DOHH2 (cell line): ENCODE results near the gene TANC1.

Source experiments
- H3F3A ChIP-seq: fragments of 200-600 bp; sonication (generic), shearing (Covaris generic); 2 replicates; pipeline ENCODE4 v1.6.0; 2016; ENCODE audit warnings: antibody characterized with exemption, mild to moderate bottlenecking; ENCODE audit not compliant: control insufficient read depth, insufficient read depth
- H3K27ac ChIP-seq: fragments of 200-600 bp; sonication (generic); 2 replicates; pipeline ENCODE4 v1.5.1; 2014; ENCODE audit warnings: low read depth, mild to moderate bottlenecking, low read length, moderate library complexity
- H3K27me3 ChIP-seq: fragments of 200-600 bp; sonication (generic); 2 replicates; pipeline ENCODE4 v1.6.1; 2014; ENCODE audit warnings: mild to moderate bottlenecking, low read length, mixed read lengths; ENCODE audit not compliant: control insufficient read depth
- H3K36me3 ChIP-seq: fragments of 200-600 bp; sonication (generic); 2 replicates; pipeline ENCODE4 v1.6.1; 2014; ENCODE audit warnings: mild to moderate bottlenecking, low read length, moderate library complexity, mixed read lengths; ENCODE audit not compliant: control insufficient read depth
- H3K4me1 ChIP-seq: fragments of 200-600 bp; sonication (generic); 2 replicates; pipeline ENCODE4 v1.6.1; 2014; ENCODE audit warnings: mild to moderate bottlenecking, low read length, mixed read lengths; ENCODE audit not compliant: control insufficient read depth
- H3K4me2 ChIP-seq: fragments of 200-600 bp; sonication (generic); 2 replicates; pipeline ENCODE4 v1.6.0; 2014; ENCODE audit warnings: mild to moderate bottlenecking, low read length, moderate library complexity
- H3K4me3 ChIP-seq: fragments of 200-600 bp; sonication (generic); 2 replicates; pipeline ENCODE4 v1.5.1; 2014; ENCODE audit warnings: mild to moderate bottlenecking, low read length, mixed read lengths
- H3K79me2 ChIP-seq: fragments of 200-600 bp; sonication (generic); 2 replicates; pipeline ENCODE4 v1.6.1; 2014; ENCODE audit warnings: mild to moderate bottlenecking, low read length, mixed read lengths; ENCODE audit not compliant: control insufficient read depth
- H3K9me2 ChIP-seq: fragments of 200-600 bp; sonication (generic); replicated peaks from 2 replicates; pipeline ENCODE4 v1.6.1; 2014; ENCODE audit warnings: mild to moderate bottlenecking, low read length, mixed read lengths; ENCODE audit not compliant: control insufficient read depth
- H3K9me3 ChIP-seq: fragments of 200-600 bp; sonication (generic); 2 replicates; pipeline ENCODE4 v1.6.1; 2014; ENCODE audit warnings: antibody characterized with exemption, low read length, mixed read lengths; ENCODE audit not compliant: control insufficient read depth, insufficient read depth
- H4K20me1 ChIP-seq: fragments of 200-600 bp; sonication (generic); 2 replicates; pipeline ENCODE4 v1.6.0; 2014; ENCODE audit warnings: low read depth, mild to moderate bottlenecking, antibody characterized with exemption, low read length, moderate library complexity; ENCODE audit not compliant: control insufficient read depth, insufficient read depth
- EZH2phosphoT487 ChIP-seq: fragments of 200-600 bp; sonication (generic); IDR thresholded peaks from 2 replicates; pipeline ENCODE4 v1.6.1; 2017; ENCODE audit warnings: borderline replicate concordance, mild to moderate bottlenecking, antibody characterized with exemption, low read length, moderate library complexity, mixed read lengths
- TF ChIP-seq, protein P1 (sequence below): fragments of 200-600 bp; sonication (generic); IDR thresholded peaks from one replicate; pipeline ENCODE4 v1.5.1; 2014; ENCODE audit warnings: antibody characterized with exemption, mild to moderate bottlenecking, low read depth, low read length; ENCODE audit not compliant: poor library complexity, severe bottlenecking

The TANC1 gene

DNA sequence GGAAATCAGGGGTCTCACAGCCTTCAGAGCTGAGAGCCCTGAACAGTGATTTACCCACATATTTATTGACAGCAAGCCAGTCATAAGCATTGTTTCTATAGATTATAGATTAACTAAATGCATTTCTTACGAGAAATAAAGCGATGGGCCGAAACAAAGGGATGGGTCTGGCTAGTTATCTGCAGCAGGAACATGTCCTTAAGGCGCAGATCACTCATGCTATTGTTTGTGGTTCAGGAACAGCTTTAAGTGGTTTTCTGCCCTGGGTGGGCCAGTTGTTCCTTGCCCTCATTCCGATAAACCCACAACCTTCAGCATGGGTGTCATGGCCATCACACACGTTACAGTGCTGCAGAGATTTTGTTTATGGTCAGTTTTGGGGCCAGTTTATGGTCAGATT, 36.4 kb downstream of the TANC1 start:
- Histone ChIP-seq H3K4me1 (no peaks in the 10 kb centered on the region), H3K9me2 (no peaks in the 10 kb centered on the region), H3K27me3 (0 out of 2 replicates have a peak, but pooled peaks cover 2% of the 10 kb centered on the region), H3K36me3 (no peaks in the 10 kb centered on the region), H3K9me3 (no peaks in the 10 kb centered on the region), H3F3A (no peaks in the 10 kb centered on the region), H3K79me2 (no peaks in the 10 kb centered on the region), H3K27ac (no peak overlapping the region), H3K4me3 (no peak overlapping the region), H4K20me1 (no peaks in the 10 kb centered on the region), H3K4me2 (no peak overlapping the region)
- no peak for TF ChIP-seq EZH2phosphoT487
- TF ChIP-seq, protein P1, sequence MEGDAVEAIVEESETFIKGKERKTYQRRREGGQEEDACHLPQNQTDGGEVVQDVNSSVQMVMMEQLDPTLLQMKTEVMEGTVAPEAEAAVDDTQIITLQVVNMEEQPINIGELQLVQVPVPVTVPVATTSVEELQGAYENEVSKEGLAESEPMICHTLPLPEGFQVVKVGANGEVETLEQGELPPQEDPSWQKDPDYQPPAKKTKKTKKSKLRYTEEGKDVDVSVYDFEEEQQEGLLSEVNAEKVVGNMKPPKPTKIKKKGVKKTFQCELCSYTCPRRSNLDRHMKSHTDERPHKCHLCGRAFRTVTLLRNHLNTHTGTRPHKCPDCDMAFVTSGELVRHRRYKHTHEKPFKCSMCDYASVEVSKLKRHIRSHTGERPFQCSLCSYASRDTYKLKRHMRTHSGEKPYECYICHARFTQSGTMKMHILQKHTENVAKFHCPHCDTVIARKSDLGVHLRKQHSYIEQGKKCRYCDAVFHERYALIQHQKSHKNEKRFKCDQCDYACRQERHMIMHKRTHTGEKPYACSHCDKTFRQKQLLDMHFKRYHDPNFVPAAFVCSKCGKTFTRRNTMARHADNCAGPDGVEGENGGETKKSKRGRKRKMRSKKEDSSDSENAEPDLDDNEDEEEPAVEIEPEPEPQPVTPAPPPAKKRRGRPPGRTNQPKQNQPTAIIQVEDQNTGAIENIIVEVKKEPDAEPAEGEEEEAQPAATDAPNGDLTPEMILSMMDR: no peak

DNA sequence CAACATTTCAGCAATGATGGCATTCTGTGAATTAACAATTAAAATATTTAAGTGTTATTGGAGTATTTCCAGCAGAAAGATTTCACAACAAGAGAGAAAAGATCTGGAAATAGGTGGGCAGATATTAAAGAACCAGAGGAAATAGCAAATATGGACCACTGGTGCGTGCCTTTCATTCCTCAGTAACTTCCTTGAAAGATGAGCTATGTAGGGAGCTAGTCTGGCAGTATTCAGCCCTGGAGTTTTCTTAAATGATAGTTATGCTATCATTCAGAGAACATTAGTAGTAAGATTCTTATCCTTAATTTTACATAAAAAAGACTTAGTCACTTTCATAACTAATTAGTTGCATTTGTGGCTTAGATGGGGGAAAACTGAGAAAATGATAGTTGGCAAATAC, 41.5 kb downstream of the TANC1 start:
- no peaks in the 10 kb centered on the region for H3K4me1 ChIP-seq
- H3K4me2 ChIP-seq: no peak overlapping the region
- H3K4me3 ChIP-seq: no peak overlapping the region
- TF ChIP-seq EZH2phosphoT487: no peak
- TF ChIP-seq, protein P1: no peak
- H4K20me1 ChIP-seq: no peaks in the 10 kb centered on the region
- H3K9me3 ChIP-seq: no peaks in the 10 kb centered on the region
- H3K79me2 ChIP-seq: no peaks in the 10 kb centered on the region
- H3K27me3 ChIP-seq: 0 out of 2 replicates have a peak, but pooled peaks cover 5% of the 10 kb centered on the region
- H3K36me3 ChIP-seq: no peaks in the 10 kb centered on the region
- no peak overlapping the region for H3K27ac ChIP-seq
- no peaks in the 10 kb centered on the region for H3K9me2 ChIP-seq
- H3F3A ChIP-seq: no peaks in the 10 kb centered on the region

DNA sequence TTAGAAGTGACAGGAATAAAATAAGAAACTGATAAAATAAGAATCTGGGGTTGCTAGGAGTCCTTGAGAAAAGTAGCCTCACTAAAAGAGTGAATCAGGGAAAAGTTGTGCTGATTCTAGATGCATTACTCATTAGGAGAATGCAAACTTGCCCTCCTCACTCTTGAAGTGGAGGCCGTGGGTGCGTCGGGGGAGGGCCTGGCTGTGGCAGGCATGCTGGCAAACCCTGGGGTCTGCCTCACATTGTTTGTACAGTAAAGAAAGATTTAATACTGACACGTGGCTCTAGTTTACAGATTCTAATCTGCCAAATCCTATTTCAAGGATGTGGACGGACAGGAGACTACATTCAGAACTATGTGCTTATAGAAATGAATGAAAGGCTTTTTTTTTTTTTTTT, 41.9 kb downstream of the TANC1 start:
- Histone ChIP-seq H3K9me3 (no peaks in the 10 kb centered on the region; the same call in 1 of the 2 replicates), H3K79me2 (no peaks in the 10 kb centered on the region), H3K36me3 (no peaks in the 10 kb centered on the region), H3K4me1 (no peaks in the 10 kb centered on the region), H3K9me2 (no peaks in the 10 kb centered on the region), H3K4me3 (no peak overlapping the region), H3K27me3 (0 out of 2 replicates have a peak, but pooled peaks cover 5% of the 10 kb centered on the region), H4K20me1 (no peaks in the 10 kb centered on the region), H3K27ac (no peak overlapping the region), H3F3A (no peaks in the 10 kb centered on the region), H3K4me2 (no peak overlapping the region)
- no peak for TF ChIP-seq EZH2phosphoT487
- TF ChIP-seq, protein P1: no peak
